A549 (cell line): ENCODE results near the gene OR5H14. TPM values are rescaled to one million over a fixed set of nuclear protein-coding genes. Genes with fewer than 3 reads are reported as not detected.
"Not testable (repeated sequence)": the region's sequence is repeated elsewhere in the genome, so short reads cannot be mapped to it uniquely, and the experiment has no call there.

ENCODE experiments used
- ATAC-seq, 2 experiments: fragments of 200-7000 bp in 1 of 2; fragments of >200 bp in 1 of 2; cut with Nextera tagmentation in 1 of 2; cut with Tn5 transposase in 1 of 2; 3 replicates each; pipeline versions ENCODE4 v1.8.0 to v1.9.1; 2018 to 2020; ENCODE audit warnings: mild to moderate bottlenecking in 1 of 2, moderate library complexity in 1 of 2
- CTCF ChIA-PET: fragments of 300-600 bp; sonication (Branson Sonifier 250); formaldehyde crosslinking; extraction: SDS; loops from one replicate; lab custom pipeline; 2021; ENCODE audit warnings: antibody characterized with exemption, inconsistent platforms; lab: Yijun Ruan, JAX
- POLR2A ChIA-PET: fragments of 350-600 bp; formaldehyde crosslinking; extraction: SDS; loops from one replicate; lab custom pipeline; 2021; ENCODE audit warnings: antibody characterized with exemption, inconsistent platforms; lab: Yijun Ruan, JAX
- DNase-seq, 2 experiments: peaks; one replicate each; pipeline versions ENCODE4 v3.0.0 to v3.0.0-alpha.2; 2011 to 2016; ENCODE audit warnings: low read depth in 1 of 2, low spot score in 1 of 2
- FAIRE-seq: peaks from 2 replicates; lab custom pipeline; 2011; peaks lifted over from hg19 to GRCh38; lab: Jason Lieb, UNC
- H3K27ac ChIP-seq, 2 experiments: fragments of >200 bp; sonication (Bioruptor Twin); formaldehyde crosslinking; 3 replicates each; pipeline ENCODE4 v1.5.1; 2016 to 2017
- H3K4me1 ChIP-seq: fragments of >200 bp; sonication (Bioruptor Twin); formaldehyde crosslinking; 3 replicates; pipeline ENCODE4 v1.6.1; 2016
- H3K4me2 ChIP-seq: fragments of >200 bp; sonication (Bioruptor Twin); formaldehyde crosslinking; 3 replicates; pipeline ENCODE4 v1.6.1; 2016
- H3K4me3 ChIP-seq: fragments of >200 bp; sonication (Bioruptor Twin); formaldehyde crosslinking; 3 replicates; pipeline ENCODE4 v1.5.1; 2016
- H3K9me3 ChIP-seq: fragments of >200 bp; sonication (Bioruptor Twin); formaldehyde crosslinking; 3 replicates; pipeline ENCODE4 v1.6.1; 2016
- ATOH8 ChIP-seq: fragments of 250-450 bp; sonication (Bioruptor Pico); IDR thresholded peaks from 2 replicates; pipeline ENCODE4 v1.5.0; 2020; ENCODE audit warnings: low read depth, mild to moderate bottlenecking, moderate library complexity
- BHLHE40 ChIP-seq: IDR thresholded peaks from 2 replicates; pipeline ENCODE4 v1.6.1; 2012; ENCODE audit warnings: low read depth, low read length, inconsistent platforms
- CBX8 ChIP-seq: fragments of 200-600 bp; sonication (generic); IDR thresholded peaks from 2 replicates; pipeline ENCODE4 v1.6.1; 2016
- CEBPB ChIP-seq, 2 experiments: fragments of >200 bp in 1 of 2; sonication (Bioruptor Twin) in 1 of 2; formaldehyde crosslinking in 1 of 2; IDR thresholded peaks; 2 replicates each; pipeline ENCODE4 v1.6.1; 2012 to 2016
- CHD4 ChIP-seq: fragments of 200-600 bp; sonication (generic); IDR thresholded peaks from 2 replicates; pipeline ENCODE4 v1.6.1; 2016; ENCODE audit warnings: antibody characterized with exemption, mild to moderate bottlenecking, borderline replicate concordance
- EHMT2 ChIP-seq: fragments of 200-600 bp; sonication (generic); IDR thresholded peaks from 2 replicates; pipeline ENCODE4 v1.6.1; 2016; ENCODE audit warnings: antibody characterized with exemption, low read depth, mild to moderate bottlenecking, moderate library complexity
- EP300 ChIP-seq, 2 experiments: fragments of >200 bp; sonication (Bioruptor Twin); formaldehyde crosslinking; IDR thresholded peaks; 2 replicates in 1 of 2; 3 replicates in 1 of 2; pipeline ENCODE4 v1.6.1; 2016 to 2017
- FOSL2 ChIP-seq, 2 experiments: fragments of 450-650 bp in 1 of 2; fragments of >200 bp in 1 of 2; sonication (Bioruptor Twin) in 1 of 2; formaldehyde crosslinking; IDR thresholded peaks; 2 replicates each; pipeline versions ENCODE4 v1.5.0 to v1.6.1; 2016 to 2020; ENCODE audit warnings: mild to moderate bottlenecking in 1 of 2, moderate library complexity in 1 of 2
- GATA3 ChIP-seq: IDR thresholded peaks from 2 replicates; pipeline ENCODE4 v1.6.1; 2012; ENCODE audit warnings: borderline replicate concordance
- HDAC2 ChIP-seq: fragments of 200-600 bp; sonication (generic); IDR thresholded peaks from 2 replicates; pipeline ENCODE4 v1.6.1; 2016
- HES2 ChIP-seq: fragments of >200 bp; sonication (Bioruptor Twin); formaldehyde crosslinking; IDR thresholded peaks from 2 replicates; pipeline ENCODE4 v1.6.1; 2016
- HEYL ChIP-seq: fragments of 250-450 bp; sonication (Bioruptor Pico); IDR thresholded peaks from 2 replicates; pipeline ENCODE4 v1.8.0; 2021; ENCODE audit warnings: mild to moderate bottlenecking, moderate library complexity
- HOXB5 ChIP-seq: fragments of 250-450 bp; sonication (Bioruptor Pico); IDR thresholded peaks from 2 replicates; pipeline ENCODE4 v1.5.0; 2020; ENCODE audit warnings: mild to moderate bottlenecking, moderate library complexity
- KDM1A ChIP-seq: fragments of 200-600 bp; sonication (generic); IDR thresholded peaks from 2 replicates; pipeline ENCODE4 v1.6.1; 2016; ENCODE audit warnings: low read depth, mild to moderate bottlenecking
- KDM5A ChIP-seq: fragments of 200-600 bp; sonication (generic); IDR thresholded peaks from 2 replicates; pipeline ENCODE4 v1.6.1; 2016; ENCODE audit warnings: antibody characterized with exemption, mild to moderate bottlenecking
- MAX ChIP-seq: IDR thresholded peaks from 2 replicates; pipeline ENCODE4 v1.6.1; 2012
- MYC ChIP-seq: IDR thresholded peaks from 2 replicates; pipeline ENCODE4 v1.6.1; 2012; ENCODE audit warnings: mild to moderate bottlenecking, inconsistent platforms, low read length, improper control_type of control experiment, borderline replicate concordance
- NR3C1 ChIP-seq: fragments of >200 bp; sonication (Bioruptor Twin); formaldehyde crosslinking; IDR thresholded peaks from 3 replicates; pipeline ENCODE4 v1.6.1; 2017
- RARB ChIP-seq: fragments of 250-450 bp; sonication (Bioruptor Pico); IDR thresholded peaks from 2 replicates; pipeline ENCODE4 v1.8.0; 2021; ENCODE audit warnings: mild to moderate bottlenecking, moderate library complexity
- ZSCAN20 ChIP-seq: fragments of 250-450 bp; sonication (Bioruptor Pico); IDR thresholded peaks from 2 replicates; pipeline ENCODE4 v1.8.0; 2022; ENCODE audit warnings: mild to moderate bottlenecking, moderate library complexity
- WGBS: methylation state at CpG from one replicate; pipeline ENCODE4 v1.1.6; 2017; ENCODE audit errors: missing lambda C conversion rate; 5-methylcytosine and 5-hydroxymethylcytosine counted together
- polyA plus RNA-seq, 4 experiments: library from polyadenylated mRNA; depleted of rRNA in 3 of 4; stranded (reverse); fragments of >200 nt; fragmentation: RNase III in 1 of 4; extraction: RNeasy Plus Mini Kit Qiagen cat#74134 plus additional on column Dnase treatment in 1 of 4; gene quantifications; 2 replicates in 3 of 4; 3 replicates in 1 of 4; pipeline ENCODE4 v1.2.3, GENCODE V29; 2011 to 2017
- TF ChIP-seq, protein P1 (sequence below): IDR thresholded peaks from 2 replicates; pipeline ENCODE4 v1.6.1; 2012
- TF ChIP-seq, protein P2 (sequence below): fragments of >200 bp; sonication (Bioruptor Twin); formaldehyde crosslinking; IDR thresholded peaks from 3 replicates; pipeline ENCODE4 v1.6.1; 2016
- TF ChIP-seq, protein P3 (sequence below): fragments of >200 bp; sonication (Bioruptor Twin); formaldehyde crosslinking; IDR thresholded peaks from 3 replicates; pipeline ENCODE4 v1.5.1; 2016

OR5H14 gene
- polyA plus RNA-seq, 2 of the 4 experiments (the other 2 are of a cell fraction): not detected

DNA sequence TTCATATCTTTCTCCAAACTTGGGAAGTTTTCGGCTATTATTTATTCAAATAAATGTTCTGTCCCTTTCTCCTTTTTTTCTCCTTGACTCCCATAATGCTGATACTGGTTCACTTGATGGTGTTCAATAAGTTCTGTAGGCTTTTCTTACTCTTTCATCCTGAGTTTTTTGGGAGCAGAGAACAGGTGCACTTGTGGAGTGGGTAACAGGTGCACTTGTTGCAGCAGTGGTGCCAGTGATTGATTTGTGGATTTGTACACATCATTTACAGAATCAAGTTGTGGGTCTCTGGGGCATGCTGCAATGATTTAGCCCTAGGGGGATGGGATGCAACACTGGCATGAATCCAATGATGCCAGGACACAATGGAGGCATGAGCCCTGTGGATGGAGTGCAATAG, 31.6 kb upstream of the OR5H14 start:
- no peaks in the 10 kb centered on the region for H3K4me1 ChIP-seq
- no peak overlapping the region for H3K4me2 ChIP-seq
- H3K9me3 ChIP-seq: no peaks in the 10 kb centered on the region
- TF ChIP-seq, protein P1, sequence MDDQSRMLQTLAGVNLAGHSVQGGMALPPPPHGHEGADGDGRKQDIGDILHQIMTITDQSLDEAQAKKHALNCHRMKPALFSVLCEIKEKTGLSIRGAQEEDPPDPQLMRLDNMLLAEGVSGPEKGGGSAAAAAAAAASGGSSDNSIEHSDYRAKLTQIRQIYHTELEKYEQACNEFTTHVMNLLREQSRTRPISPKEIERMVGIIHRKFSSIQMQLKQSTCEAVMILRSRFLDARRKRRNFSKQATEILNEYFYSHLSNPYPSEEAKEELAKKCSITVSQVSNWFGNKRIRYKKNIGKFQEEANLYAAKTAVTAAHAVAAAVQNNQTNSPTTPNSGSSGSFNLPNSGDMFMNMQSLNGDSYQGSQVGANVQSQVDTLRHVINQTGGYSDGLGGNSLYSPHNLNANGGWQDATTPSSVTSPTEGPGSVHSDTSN: no peak
- TF ChIP-seq MAX: no peak
- TF ChIP-seq, all 56 proteins: peak for 0
- no peak for FAIRE-seq
- no peak for ATAC-seq
- H3K4me3 ChIP-seq: no peak overlapping the region
- DNase-seq: no peak
- ChIA-PET POLR2A (no interaction called here), CTCF (no interaction called here)
- 89% methylated on average over 1 of the region's 1 CpG for WGBS
- no peak overlapping the region for H3K27ac ChIP-seq

DNA sequence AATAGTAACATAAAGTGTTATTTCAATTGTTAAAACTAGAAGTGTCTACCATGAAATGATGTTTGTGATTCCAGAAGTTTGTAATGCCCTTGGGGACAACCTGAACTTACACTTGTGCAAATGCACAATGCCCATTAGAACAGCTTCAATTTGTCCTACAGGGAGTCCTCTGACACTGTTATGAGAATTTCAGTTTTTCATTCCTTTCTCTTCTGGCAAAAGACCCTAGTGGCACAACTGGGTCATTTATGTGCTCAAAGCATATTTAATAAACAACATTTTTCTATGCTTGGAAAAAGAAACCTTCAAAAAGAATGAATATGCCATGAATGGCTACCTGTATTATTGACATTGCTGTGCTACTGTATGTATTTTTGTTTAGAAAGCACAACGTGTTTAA, 16.9 kb upstream of the OR5H14 start, which contains the start of gene OR5H1:
OR5H1 (plus strand) TSS at position 301 of the 400 bp plus-strand sequence. CDS start 1,977 bp downstream, outside the sequence.
- FAIRE-seq: no peak
- TF ChIP-seq MYC (no peak), RARB (no peak), MAX (no peak), CBX8 (no peak), FOSL2 (IDR thresholded peaks at IDR 0.05) (no peak), FOSL2 (CRISPR knock-in tag; IDR thresholded peaks at IDR 0.05) (no peak), NR3C1 (no peak), HOXB5 (CRISPR knock-in tag) (no peak), HDAC2 (no peak), BHLHE40 (no peak), ATOH8 (CRISPR knock-in tag) (no peak), KDM1A (no peak), HES2 (no peak), CEBPB (IDR thresholded peaks at IDR 0.05) (no peak), EP300 (IDR thresholded peaks at IDR 0.05) (no peak), HEYL (CRISPR knock-in tag) (no peak), CHD4 (no peak), GATA3 (no peak), KDM5A (no peak), EHMT2 (no peak)
- TF ChIP-seq, protein P2, sequence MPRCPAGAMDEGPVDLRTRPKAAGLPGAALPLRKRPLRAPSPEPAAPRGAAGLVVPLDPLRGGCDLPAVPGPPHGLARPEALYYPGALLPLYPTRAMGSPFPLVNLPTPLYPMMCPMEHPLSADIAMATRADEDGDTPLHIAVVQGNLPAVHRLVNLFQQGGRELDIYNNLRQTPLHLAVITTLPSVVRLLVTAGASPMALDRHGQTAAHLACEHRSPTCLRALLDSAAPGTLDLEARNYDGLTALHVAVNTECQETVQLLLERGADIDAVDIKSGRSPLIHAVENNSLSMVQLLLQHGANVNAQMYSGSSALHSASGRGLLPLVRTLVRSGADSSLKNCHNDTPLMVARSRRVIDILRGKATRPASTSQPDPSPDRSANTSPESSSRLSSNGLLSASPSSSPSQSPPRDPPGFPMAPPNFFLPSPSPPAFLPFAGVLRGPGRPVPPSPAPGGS: no peak
- POLR2A ChIA-PET: no interaction called here
- H3K4me2 ChIP-seq: no peak within 1 kb of the TSS
- WGBS: 0% methylated on average over 1 of the region's 1 CpG
- CTCF ChIA-PET: no interaction called here
- no peak within 1 kb of the TSS for H3K4me3 ChIP-seq
- no peaks in the 10 kb centered on the region for H3K9me3 ChIP-seq
- H3K4me1 ChIP-seq: no peaks in the 10 kb centered on the region
- no peak for DNase-seq
- H3K27ac ChIP-seq: no peak within 1 kb of the TSS
- no peak for ATAC-seq

DNA sequence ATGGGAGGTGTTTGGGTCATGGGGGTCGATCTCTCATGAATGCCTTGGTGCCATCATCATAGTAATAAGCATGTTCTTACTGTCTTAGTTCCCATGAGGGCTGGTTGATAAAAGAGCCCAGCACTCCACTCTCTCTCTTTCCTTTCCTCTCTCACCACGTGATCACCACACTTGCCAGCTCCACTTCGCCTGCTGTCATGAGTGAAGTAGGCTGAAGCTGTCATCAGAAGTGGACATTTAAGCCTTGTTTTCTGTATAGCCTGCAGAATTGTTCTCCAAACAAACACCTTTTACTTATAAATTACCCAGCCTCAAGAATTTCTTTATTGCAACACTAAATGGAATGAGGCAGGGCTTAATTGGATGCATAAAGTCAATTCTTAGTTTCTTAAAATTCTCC, 10.6 kb upstream of the OR5H14 start:
- no peak for TF ChIP-seq ZSCAN20 (CRISPR knock-in tag)
- TF ChIP-seq EHMT2: no peak
- TF ChIP-seq, protein P3, sequence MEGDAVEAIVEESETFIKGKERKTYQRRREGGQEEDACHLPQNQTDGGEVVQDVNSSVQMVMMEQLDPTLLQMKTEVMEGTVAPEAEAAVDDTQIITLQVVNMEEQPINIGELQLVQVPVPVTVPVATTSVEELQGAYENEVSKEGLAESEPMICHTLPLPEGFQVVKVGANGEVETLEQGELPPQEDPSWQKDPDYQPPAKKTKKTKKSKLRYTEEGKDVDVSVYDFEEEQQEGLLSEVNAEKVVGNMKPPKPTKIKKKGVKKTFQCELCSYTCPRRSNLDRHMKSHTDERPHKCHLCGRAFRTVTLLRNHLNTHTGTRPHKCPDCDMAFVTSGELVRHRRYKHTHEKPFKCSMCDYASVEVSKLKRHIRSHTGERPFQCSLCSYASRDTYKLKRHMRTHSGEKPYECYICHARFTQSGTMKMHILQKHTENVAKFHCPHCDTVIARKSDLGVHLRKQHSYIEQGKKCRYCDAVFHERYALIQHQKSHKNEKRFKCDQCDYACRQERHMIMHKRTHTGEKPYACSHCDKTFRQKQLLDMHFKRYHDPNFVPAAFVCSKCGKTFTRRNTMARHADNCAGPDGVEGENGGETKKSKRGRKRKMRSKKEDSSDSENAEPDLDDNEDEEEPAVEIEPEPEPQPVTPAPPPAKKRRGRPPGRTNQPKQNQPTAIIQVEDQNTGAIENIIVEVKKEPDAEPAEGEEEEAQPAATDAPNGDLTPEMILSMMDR: no peak
- Histone ChIP-seq H3K4me2 (no peak overlapping the region), H3K4me1 (no peaks in the 10 kb centered on the region), H3K27ac (no peak overlapping the region), H3K4me3 (no peak overlapping the region), H3K9me3 (no peaks in the 10 kb centered on the region)
- DNase-seq (no peak), FAIRE-seq (no peak), ATAC-seq (no peak)
- POLR2A ChIA-PET: no interaction called here
- CTCF ChIA-PET: no interaction called here
- WGBS: 9% methylated on average over 3 of the region's 3 CpGs

- H3K4me3 ChIP-seq, H3K4me2 ChIP-seq, H3K9me3 ChIP-seq, CTCF ChIA-PET, POLR2A ChIA-PET, ATAC-seq, FAIRE-seq, H3K27ac ChIP-seq, DNase-seq, H3K4me1 ChIP-seq: not testable (repeated sequence)
- WGBS: 40% methylated on average over 23 of the region's 23 CpGs
Measured at GRCh38 chr3:98137826-98138557, 9.3 kb upstream of the OR5H14 start.
